OCI-LY3 (cell line): ENCODE results near the gene GDF2.

Experiments
- CTCF ChIP-seq: fragments of 200-600, 300-600 bp; sonication (generic); IDR thresholded peaks from 2 replicates; pipeline ENCODE4 v1.5.1; 2014; ENCODE audit warnings: antibody characterized with exemption, low read length, low read depth
- EZH2phosphoT487 ChIP-seq: fragments of 200-600 bp; shearing (Covaris generic); IDR thresholded peaks from 2 replicates; pipeline ENCODE4 v1.6.1; 2018; ENCODE audit warnings: antibody characterized with exemption, mixed run types, low read depth

DNA sequence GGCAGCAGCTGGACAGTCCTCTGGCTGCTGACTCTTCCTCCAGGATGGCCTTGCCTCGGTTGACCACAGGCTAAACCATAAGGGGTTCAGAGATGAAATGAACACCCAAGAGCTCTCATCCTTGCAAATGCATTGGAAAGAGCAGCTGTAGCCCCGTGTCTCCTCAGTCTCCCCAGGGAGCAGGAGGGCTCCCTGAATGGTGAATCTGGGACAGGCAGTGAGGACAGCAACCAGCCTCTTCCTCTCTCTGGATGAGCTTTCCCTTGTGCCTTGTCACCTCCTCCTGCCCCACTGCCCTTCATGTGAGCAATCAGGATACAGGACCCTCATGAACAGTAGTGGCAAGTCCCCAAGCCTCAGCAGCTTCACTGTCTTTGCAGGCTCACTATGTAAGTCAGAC lies 46.2 kb upstream of the GDF2 start:
- TF ChIP-seq CTCF (no peak), EZH2phosphoT487 (no peak)
